ENCODE results near the gene KBTBD13.
"Not testable (repeated sequence)": the region's sequence is repeated elsewhere in the genome, so short reads cannot be mapped to it uniquely, and the experiment has no call there.

The KBTBD13 gene

GRCh38 chr15:65069179-65069578 lies 7.4 kb upstream of the KBTBD13 start:
- DNase-seq (ENCODE audit: low read depth in 4 of 4, low spot score in 1 of 4): no peak

DNA sequence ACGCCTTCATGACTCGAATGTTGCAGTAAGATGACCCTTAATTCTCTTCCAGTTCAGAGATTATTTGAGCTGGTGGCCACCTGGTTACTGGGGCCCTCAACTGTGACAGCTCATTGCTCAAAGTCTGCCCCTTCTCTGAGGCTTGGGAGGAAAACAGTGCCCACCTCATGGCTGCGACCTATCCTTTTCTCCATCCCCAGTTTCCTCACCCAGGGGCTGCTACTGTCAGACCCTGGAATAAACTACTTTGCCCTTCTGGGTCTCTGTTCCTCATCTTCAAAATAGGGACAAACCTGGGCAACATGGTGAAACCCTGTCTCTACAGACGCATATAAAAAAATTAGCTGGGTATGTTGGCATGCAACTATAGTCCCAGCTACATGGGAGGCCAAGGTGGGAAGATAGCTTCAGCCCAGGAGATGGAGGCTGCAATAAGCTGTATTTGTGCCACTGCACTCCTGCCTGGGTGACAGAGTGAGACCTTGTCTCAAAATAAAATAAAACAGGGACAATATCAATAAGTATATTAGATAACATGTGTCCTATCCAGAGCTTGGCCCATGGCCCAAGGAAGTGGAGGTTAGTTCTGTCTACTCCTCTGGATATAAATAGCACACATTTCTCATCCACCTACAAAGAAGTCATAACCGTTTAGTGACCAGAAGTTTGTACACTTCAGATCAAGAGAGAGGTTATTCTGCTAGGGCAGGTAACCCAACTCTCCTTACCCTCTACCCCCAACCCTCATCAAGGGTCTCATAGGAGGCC lies 6.6 kb upstream of the KBTBD13 start:
- DNase-seq (ENCODE audit: low read depth in 4 of 4, low spot score in 1 of 4): no peak

- DNase-seq (ENCODE audit: low read depth in 4 of 4, low spot score in 1 of 4): no peak
These were observed 5.2 kb upstream of the KBTBD13 start for GRCh38 chr15:65071381-65071811.

GRCh38 chr15:65072027-65072426 lies 4.5 kb upstream of the KBTBD13 start:
- no peak for DNase-seq (ENCODE audit: low read depth in 4 of 4, low spot score in 1 of 4)

DNA sequence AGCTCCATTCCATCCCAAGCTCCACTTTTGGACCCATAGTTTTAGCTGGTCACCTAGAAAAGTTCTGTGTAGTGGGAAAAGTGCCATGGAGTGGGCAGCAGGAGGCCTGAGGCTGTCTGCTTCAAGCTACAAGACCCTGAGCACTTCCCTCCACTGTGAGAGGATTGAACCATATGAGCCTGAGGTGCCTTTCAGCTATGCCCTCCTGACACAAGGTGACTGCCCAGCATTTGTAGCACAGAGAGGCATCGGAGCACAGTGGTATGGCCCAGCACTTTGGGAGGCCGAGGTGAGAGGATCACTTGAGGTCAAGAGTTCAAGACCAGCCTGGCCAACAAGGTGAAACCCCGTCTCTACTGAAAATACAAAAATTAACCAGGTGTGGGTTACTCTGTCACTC lies 3.9 kb upstream of the KBTBD13 start:
- DNase-seq (ENCODE audit: low read depth in 4 of 4, low spot score in 1 of 4): no peak

DNA sequence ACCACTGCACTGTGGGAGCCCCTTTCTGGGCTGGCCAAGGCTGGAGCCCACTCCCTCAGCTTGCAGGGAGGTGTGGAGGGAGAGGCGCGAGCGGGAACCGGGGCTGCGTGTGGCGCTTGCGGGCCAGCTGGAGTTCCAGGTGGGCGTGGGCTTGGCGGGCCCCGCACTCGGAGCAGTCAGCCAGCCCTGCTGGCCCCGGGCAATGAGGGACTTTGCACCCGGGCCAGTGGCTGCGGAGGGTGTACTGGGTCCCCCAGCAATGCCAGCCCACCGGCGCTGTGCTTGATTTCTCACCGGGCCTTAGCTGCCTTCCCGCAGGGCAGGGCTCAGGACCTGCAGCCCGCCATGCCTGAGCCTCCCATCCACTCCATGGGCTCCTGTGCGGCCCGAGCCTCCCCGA lies 1.6 kb upstream of the KBTBD13 start:
- not testable (repeated sequence) for DNase-seq (ENCODE audit: low read depth in 4 of 4, low spot score in 1 of 4)

DNA sequence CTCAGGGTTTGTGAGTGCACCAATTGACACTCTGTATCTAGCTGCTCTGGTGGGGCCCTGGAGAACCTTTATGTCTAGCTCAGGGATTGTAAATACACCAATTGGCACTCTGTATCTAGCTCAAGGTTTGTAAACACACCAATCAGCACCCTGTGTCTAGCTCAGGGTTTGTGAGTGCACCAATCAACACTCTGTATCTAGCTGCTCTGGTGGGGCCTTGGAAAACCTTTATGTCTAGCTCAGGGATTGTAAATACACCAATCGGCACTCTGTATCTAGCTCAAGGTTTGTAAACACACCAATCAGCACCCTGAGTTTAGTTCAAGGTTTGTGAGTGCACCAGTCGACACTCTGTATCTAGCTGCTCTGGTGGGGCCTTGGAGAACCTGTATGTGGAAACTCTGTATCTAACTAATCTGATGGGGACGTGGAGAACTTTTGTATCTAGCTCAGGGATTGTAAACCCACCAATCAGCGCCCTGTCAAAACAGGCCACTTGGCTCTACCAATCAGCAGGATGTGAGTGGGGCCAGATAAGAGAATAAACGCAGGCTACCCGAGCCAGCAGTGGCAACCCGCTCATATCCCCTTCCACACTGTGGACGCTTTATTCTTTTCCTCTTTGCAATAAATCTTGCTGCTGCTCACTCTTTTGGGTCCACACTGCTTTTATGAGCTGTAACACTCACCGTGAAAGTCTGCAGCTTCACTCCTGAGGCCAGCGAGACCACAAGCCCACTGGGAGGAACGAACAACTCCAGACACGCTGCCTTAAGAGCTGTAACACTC lies 745 bp upstream of the KBTBD13 start:
- DNase-seq (ENCODE audit: low read depth in 4 of 4, low spot score in 1 of 4): not testable (repeated sequence)

DNA sequence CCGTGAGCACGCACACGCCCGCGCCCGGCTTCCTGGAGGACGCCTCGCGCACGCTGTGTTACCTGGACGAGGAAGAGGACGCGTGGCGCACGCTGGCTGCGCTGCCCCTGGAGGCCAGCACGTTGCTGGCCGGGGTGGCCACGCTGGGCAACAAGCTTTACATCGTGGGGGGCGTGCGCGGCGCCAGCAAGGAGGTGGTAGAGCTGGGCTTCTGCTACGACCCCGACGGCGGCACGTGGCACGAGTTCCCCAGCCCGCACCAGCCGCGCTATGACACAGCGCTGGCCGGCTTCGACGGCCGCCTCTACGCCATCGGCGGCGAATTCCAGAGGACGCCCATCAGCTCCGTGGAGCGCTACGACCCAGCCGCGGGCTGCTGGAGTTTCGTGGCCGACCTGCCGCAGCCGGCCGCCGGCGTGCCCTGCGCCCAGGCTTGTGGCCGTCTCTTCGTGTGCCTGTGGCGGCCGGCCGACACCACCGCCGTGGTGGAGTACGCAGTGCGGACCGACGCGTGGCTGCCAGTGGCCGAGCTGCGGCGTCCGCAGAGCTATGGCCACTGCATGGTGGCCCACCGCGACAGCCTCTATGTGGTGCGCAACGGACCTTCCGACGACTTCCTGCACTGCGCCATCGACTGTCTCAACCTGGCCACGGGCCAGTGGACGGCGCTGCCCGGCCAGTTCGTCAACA lies 890 bp downstream of the KBTBD13 start:
- no peak for DNase-seq (ENCODE audit: low read depth in 4 of 4, low spot score in 1 of 4)

DNA sequence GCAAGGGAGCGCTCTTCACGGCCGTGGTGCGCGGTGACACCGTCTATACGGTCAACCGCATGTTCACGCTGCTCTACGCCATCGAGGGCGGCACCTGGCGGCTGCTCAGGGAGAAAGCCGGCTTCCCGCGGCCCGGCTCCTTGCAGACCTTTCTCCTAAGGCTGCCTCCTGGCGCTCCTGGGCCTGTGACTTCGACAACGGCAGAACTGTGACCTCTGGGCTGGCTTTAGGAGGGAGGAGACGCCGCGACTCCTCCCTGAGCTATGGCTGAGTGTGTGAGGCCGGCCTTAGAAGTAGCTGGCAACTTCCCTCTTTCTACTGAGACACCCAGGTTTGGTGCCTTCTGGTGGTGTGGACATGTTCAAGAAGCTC lies 1.4 kb downstream of the KBTBD13 start:
- DNase-seq (ENCODE audit: low read depth in 4 of 4, low spot score in 1 of 4): peak; percentile 12 to 39 (median 24)

- DNase-seq (ENCODE audit: low read depth in 4 of 4, low spot score in 1 of 4): no peak
These were observed 3.0 kb downstream of the KBTBD13 start for GRCh38 chr15:65079580-65079979.

DNA sequence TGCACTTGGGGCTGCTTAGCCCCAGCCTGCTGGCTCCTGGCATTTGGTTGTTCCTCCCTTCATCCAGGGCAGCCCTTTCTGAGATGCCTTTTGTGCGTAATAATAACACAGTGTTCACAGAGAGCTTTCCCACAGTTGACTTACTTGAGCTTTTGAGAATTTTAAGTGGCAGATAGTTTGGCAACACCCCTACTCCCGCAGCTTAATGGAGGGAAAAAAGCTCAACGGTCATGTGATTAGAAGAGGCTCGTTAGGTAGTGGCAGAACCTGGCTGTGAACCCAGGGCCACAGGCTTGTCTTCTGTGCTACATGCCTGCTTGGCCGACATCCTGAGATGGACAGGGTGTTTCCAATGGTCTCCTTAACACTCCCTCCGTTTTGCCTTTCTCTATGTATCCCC lies 4.7 kb downstream of the KBTBD13 start:
- DNase-seq (ENCODE audit: low read depth in 4 of 4, low spot score in 1 of 4): no peak

GRCh38 chr15:65081758-65082157 lies 5.2 kb downstream of the KBTBD13 start:
- DNase-seq (ENCODE audit: low read depth in 4 of 4, low spot score in 1 of 4): peak in 1 of 4 experiments; percentile 14

GRCh38 chr15:65082303-65082953 lies 5.9 kb downstream of the KBTBD13 start:
- no peak for DNase-seq (ENCODE audit: low read depth in 4 of 4, low spot score in 1 of 4)

- no peak for DNase-seq (ENCODE audit: low read depth in 4 of 4, low spot score in 1 of 4)
These were observed 6.7 kb downstream of the KBTBD13 start for GRCh38 chr15:65083262-65083701.

- DNase-seq (ENCODE audit: low read depth in 4 of 4, low spot score in 1 of 4): no peak
These were observed 8.1 kb downstream of the KBTBD13 start for GRCh38 chr15:65084500-65085206.

DNA sequence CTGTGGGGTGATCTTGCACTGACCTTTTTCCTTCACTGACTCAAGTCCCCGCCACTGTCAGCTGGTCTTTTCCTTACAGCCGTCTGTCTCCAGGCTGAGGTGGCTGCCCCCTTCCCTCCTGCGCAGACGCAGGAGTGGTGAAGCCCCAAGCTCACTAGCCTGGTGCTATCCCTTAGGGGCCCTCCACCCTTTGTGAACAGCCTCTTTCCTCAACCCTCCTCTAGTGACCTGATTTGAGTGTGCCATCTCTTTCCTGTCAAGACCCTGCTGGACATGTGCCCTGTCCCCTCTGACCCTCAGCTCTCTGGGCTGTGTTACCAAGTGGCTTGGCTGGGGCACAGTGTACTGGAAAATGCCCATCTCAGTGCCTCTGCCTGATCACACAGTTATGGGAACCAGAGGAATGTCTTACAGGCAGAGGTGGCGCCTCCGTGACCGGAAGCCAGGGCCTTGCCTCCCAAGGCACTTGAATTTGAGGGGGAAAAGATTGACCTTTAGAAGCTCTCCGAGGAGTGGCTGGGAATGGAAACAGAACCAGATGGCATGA lies 8.7 kb downstream of the KBTBD13 start:
- DNase-seq (ENCODE audit: low read depth in 4 of 4, low spot score in 1 of 4): no peak

DNA sequence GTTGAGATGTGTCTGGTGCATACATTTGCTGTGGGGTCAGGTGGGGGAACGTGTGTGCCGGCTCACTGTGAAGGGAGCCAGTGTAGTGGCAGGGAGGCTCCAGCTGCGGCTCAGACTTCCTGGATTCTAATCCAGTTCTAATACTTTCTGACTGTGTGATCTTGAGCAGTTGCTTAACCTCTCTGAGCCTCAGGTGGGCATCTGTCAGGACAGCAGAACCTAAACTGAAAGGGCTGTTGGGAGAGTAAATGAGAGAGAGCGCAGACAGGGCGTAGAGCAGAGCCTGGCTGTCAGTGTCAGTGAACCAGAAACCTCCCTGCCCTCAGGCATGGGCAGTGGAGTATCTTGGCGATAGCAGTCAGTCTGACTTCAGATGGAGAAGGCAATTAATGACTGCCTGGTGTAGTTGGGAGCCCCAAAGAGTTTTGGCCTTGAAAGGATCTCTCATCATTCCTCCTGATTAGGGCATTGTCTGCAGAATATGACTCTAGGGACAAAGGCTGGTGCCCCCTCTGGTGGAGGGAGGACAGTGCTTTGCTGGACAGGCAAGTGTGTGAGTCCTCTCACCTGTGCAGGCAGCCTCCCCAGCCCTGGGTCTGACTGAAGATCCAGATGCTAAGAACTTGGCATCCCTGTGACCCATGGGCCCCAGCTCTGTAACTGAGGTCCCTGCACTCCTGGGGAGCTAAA lies 9.6 kb downstream of the KBTBD13 start:
- no peak for DNase-seq (ENCODE audit: low read depth in 4 of 4, low spot score in 1 of 4)

DNA sequence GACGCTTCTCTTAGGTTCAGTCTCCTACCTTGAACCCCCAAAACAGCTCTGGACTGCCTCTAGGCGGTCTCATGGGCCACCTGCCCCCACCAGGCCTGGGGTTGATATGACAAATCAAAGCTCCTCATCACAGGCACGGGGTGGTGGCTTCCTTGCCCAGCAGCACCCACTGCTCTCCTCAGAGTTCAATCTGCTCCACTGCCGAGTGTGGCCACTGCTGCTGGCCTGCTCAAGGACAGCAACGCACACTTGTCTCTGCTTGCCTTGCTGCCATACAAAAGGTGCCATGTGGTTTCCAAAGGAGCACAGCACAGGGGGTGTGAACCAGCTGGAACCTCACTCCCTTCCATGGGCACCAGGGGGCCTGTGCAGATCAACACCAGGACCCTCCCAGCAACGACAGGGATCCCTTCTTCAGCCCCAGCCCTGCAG lies 10.2 kb downstream of the KBTBD13 start:
- DNase-seq (ENCODE audit: low read depth in 4 of 4, low spot score in 1 of 4): no peak

GRCh38 chr15:65087411-65087810 lies 10.9 kb downstream of the KBTBD13 start:
- DNase-seq (ENCODE audit: low read depth in 4 of 4, low spot score in 1 of 4): no peak
